ENCODE measurements around the gene DOK3.

- TF ChIP-seq CTCF (IDR thresholded peaks at IDR 0.05), result peak; percentile 71
- no peak for TF ChIP-seq POLR2AphosphoS5 (IDR thresholded peaks at IDR 0.05; ENCODE audit: low read depth, low read length)
- TF ChIP-seq SIN3A (IDR thresholded peaks at IDR 0.05; ENCODE audit: borderline replicate concordance, insufficient read depth, low read depth, low read length), result no peak
- no peak for TF ChIP-seq TCF7L2 (IDR thresholded peaks at IDR 0.05; ENCODE audit: low read depth, low read length)
- TF ChIP-seq REST (IDR thresholded peaks at IDR 0.05; ENCODE audit: insufficient read depth in 1 of 2, low read depth in 2 of 2, low read length in 1 of 2), result no peak
Measured at GRCh38 chr5:177494346-177495195, 15.1 kb downstream of the DOK3 start.
